Astrocyte (in vitro differentiated cells and primary cell): ENCODE data around the gene GP5. TPM values are rescaled to one million over a fixed set of nuclear protein-coding genes. Genes with fewer than 3 reads are reported as not detected.
A peak's percentile ranks its signal among the peaks of the same experiment; 100 is the strongest.

ENCODE experiments used
- DNase-seq: peaks from one replicate; pipeline ENCODE4 v3.0.0-alpha.2; 2010; ENCODE audit warnings: low read depth
- FAIRE-seq: peaks from 2 replicates; lab custom pipeline; 2011; peaks lifted over from hg19 to GRCh38; lab: Jason Lieb, UNC
- H2AFZ ChIP-seq: 2 replicates; pipeline ENCODE4 v1.6.0; 2012; ENCODE audit warnings: low read depth, low read length, inconsistent platforms
- H3K27ac ChIP-seq: 2 replicates; pipeline ENCODE4 v1.5.1; 2011; ENCODE audit warnings: low read depth, low read length, inconsistent platforms
- H3K27me3 ChIP-seq: 2 replicates; pipeline ENCODE4 v1.6.0; 2011; ENCODE audit warnings: low read length, inconsistent platforms; ENCODE audit not compliant: insufficient read depth
- H3K36me3 ChIP-seq: 2 replicates; pipeline ENCODE4 v1.5.1; 2011; ENCODE audit warnings: low read length, inconsistent platforms; ENCODE audit not compliant: insufficient read depth
- H3K4me1 ChIP-seq: 2 replicates; pipeline ENCODE4 v1.5.1; 2011; ENCODE audit warnings: low read length, inconsistent platforms; ENCODE audit not compliant: insufficient read depth
- H3K4me2 ChIP-seq: 2 replicates; pipeline ENCODE4 v1.6.0; 2012; ENCODE audit warnings: low read length, inconsistent platforms
- H3K4me3 ChIP-seq: 2 replicates; pipeline ENCODE4 v1.5.1; 2011; ENCODE audit warnings: low read depth, mild to moderate bottlenecking, low read length, inconsistent platforms; ENCODE audit not compliant: insufficient read depth
- H3K79me2 ChIP-seq: 2 replicates; pipeline ENCODE4 v1.6.0; 2012; ENCODE audit warnings: mild to moderate bottlenecking, low read length, inconsistent platforms; ENCODE audit not compliant: insufficient read depth
- H3K9ac ChIP-seq: 2 replicates; pipeline ENCODE4 v1.6.0; 2012; ENCODE audit warnings: mild to moderate bottlenecking, low read length, inconsistent platforms
- H3K9me3 ChIP-seq: 2 replicates; pipeline ENCODE4 v1.5.1; 2012; ENCODE audit warnings: low read depth, mild to moderate bottlenecking, low read length, inconsistent platforms; ENCODE audit not compliant: insufficient read depth
- H4K20me1 ChIP-seq: 2 replicates; pipeline ENCODE4 v1.6.0; 2012; ENCODE audit warnings: low read length, inconsistent platforms; ENCODE audit not compliant: insufficient read depth
- H3K27ac Mint-ChIP-seq: one replicate; pipeline ENCODE4 v1.8.0; 2021; ENCODE audit warnings: mild to moderate bottlenecking, mixed read lengths; ENCODE audit not compliant: unreplicated experiment
- H3K27me3 Mint-ChIP-seq: one replicate; pipeline ENCODE4 v1.8.0; 2021; ENCODE audit warnings: low read depth, mixed read lengths; ENCODE audit not compliant: unreplicated experiment
- H3K36me3 Mint-ChIP-seq: one replicate; pipeline ENCODE4 v1.8.0; 2021; ENCODE audit warnings: low read depth, mixed read lengths; ENCODE audit not compliant: unreplicated experiment
- H3K4me1 Mint-ChIP-seq: one replicate; pipeline ENCODE4 v1.8.0; 2021; ENCODE audit warnings: low read depth, mixed read lengths; ENCODE audit not compliant: unreplicated experiment
- H3K4me3 Mint-ChIP-seq: one replicate; pipeline ENCODE4 v1.8.0; 2021; ENCODE audit warnings: mild to moderate bottlenecking, moderate library complexity, mixed read lengths; ENCODE audit not compliant: unreplicated experiment
- H3K9me3 Mint-ChIP-seq: one replicate; pipeline ENCODE4 v1.8.0; 2021; ENCODE audit warnings: mild to moderate bottlenecking, mixed read lengths; ENCODE audit not compliant: unreplicated experiment
- EZH2 ChIP-seq: IDR thresholded peaks from 2 replicates; pipeline ENCODE4 v1.6.1; 2012; ENCODE audit warnings: mild to moderate bottlenecking, low read length, inconsistent platforms; ENCODE audit not compliant: insufficient read depth
- total RNA-seq: library from RNA; stranded (reverse); gene quantifications from 2 replicates; pipeline ENCODE4 v1.2.1, GENCODE V29; 2021
- TF ChIP-seq, protein P1 (sequence below): IDR thresholded peaks from 2 replicates; pipeline ENCODE4 v1.5.1; 2011; ENCODE audit warnings: low read depth, mild to moderate bottlenecking, inconsistent platforms, low read length, moderate library complexity; ENCODE audit not compliant: insufficient read depth

GP5 gene
- total RNA-seq, 1 donor from 2014 or later: not detected

DNA sequence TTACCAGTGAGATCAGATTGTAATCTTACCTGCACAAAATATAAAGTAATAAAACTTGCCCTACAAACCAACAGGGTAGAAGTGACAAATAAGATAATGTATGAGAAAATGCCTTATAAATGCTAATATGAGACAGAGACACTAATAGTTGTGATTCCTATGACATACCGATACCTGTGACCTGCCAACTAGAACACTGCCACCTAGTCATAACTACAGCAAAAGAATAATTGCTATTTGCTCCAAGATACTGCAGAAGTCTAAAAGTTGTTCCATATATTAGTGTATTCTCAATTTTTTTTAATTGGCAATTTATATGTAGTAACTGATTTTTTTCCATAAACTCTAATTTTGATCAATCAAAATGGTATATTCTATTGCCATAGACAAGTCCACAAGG lies 25.3 kb upstream of the GP5 start:
- no peaks in the 10 kb centered on the region for H3K9me3 ChIP-seq
- no peak for DNase-seq
- Mint-ChIP-seq H3K36me3 (peaks cover 6% of the 10 kb centered on the region), H3K9me3 (no peaks in the 10 kb centered on the region), H3K4me1 (peaks cover 2% of the 10 kb centered on the region), H3K4me3 (no peak overlapping the region), H3K27me3 (no peaks in the 10 kb centered on the region), H3K27ac (no peak overlapping the region)
- H3K79me2 ChIP-seq: no peaks in the 10 kb centered on the region
- peaks cover 5% of the 10 kb centered on the region for H3K4me1 ChIP-seq
- no peak for TF ChIP-seq EZH2
- TF ChIP-seq, protein P1, sequence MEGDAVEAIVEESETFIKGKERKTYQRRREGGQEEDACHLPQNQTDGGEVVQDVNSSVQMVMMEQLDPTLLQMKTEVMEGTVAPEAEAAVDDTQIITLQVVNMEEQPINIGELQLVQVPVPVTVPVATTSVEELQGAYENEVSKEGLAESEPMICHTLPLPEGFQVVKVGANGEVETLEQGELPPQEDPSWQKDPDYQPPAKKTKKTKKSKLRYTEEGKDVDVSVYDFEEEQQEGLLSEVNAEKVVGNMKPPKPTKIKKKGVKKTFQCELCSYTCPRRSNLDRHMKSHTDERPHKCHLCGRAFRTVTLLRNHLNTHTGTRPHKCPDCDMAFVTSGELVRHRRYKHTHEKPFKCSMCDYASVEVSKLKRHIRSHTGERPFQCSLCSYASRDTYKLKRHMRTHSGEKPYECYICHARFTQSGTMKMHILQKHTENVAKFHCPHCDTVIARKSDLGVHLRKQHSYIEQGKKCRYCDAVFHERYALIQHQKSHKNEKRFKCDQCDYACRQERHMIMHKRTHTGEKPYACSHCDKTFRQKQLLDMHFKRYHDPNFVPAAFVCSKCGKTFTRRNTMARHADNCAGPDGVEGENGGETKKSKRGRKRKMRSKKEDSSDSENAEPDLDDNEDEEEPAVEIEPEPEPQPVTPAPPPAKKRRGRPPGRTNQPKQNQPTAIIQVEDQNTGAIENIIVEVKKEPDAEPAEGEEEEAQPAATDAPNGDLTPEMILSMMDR: no peak
- peaks cover 18% of the 10 kb centered on the region for H4K20me1 ChIP-seq
- H2AFZ ChIP-seq: no peak overlapping the region
- no peak overlapping the region for H3K27ac ChIP-seq
- no peak overlapping the region for H3K4me3 ChIP-seq
- no peaks in the 10 kb centered on the region for H3K27me3 ChIP-seq
- no peak overlapping the region for H3K4me2 ChIP-seq
- H3K9ac ChIP-seq: no peak overlapping the region
- FAIRE-seq: no peak
- H3K36me3 ChIP-seq: peaks cover 32% of the 10 kb centered on the region

DNA sequence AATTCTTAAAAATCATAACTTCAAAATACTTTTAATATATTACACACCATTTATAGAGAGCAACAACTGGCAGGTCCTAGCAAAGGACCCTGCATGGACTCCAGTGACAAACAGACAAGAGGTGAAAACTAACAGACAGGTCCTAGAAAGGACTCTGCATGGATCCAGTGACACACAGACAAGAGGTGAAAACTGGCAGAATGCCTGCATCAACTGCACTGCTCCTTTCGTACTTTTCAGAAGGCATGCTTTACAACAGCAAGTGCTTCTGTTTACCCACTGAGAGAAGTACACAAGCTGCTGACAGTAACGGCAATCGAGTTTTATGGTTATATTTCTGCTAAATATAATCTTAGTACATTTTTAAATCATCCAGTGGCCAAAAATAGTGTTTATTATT lies 24.3 kb upstream of the GP5 start:
- Histone ChIP-seq H3K9me3 (no peaks in the 10 kb centered on the region), H4K20me1 (peaks cover 18% of the 10 kb centered on the region), H3K4me3 (no peak overlapping the region), H3K27ac (no peak overlapping the region), H3K27me3 (no peaks in the 10 kb centered on the region), H3K36me3 (peaks cover 35% of the 10 kb centered on the region), H3K4me2 (no peak overlapping the region), H3K4me1 (peaks cover 5% of the 10 kb centered on the region), H3K9ac (no peak overlapping the region), H2AFZ (no peak overlapping the region), H3K79me2 (no peaks in the 10 kb centered on the region)
- Mint-ChIP-seq H3K9me3 (no peaks in the 10 kb centered on the region), H3K36me3 (peaks cover 6% of the 10 kb centered on the region), H3K4me3 (no peak overlapping the region), H3K4me1 (peaks cover 2% of the 10 kb centered on the region), H3K27ac (no peak overlapping the region), H3K27me3 (no peaks in the 10 kb centered on the region)
- no peak for FAIRE-seq
- DNase-seq: no peak
- TF ChIP-seq EZH2: no peak
- TF ChIP-seq, protein P1: no peak

DNA sequence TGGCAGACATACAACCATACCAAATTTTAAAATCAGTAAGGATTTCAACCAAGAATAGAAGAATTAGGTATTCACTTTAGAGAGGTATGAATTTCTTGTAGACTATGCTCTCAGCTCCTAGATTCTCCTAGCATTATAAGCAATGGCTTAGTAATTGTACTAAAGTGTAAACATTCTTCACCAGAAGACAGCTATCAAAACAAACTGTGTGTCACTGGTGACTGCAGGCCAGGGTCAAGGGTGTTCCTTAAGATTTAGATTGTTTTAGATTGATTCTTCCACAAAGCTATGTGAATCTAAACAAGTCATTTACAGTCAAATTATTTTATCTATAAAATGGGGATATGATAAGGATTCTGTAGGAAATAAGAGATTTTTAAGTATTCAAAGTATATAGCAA lies 23.1 kb upstream of the GP5 start:
- H3K4me2 ChIP-seq: peak overlapping the region; percentile 25
- Mint-ChIP-seq H3K4me3 (no peak overlapping the region), H3K36me3 (peaks cover 6% of the 10 kb centered on the region), H3K9me3 (no peaks in the 10 kb centered on the region), H3K27me3 (no peaks in the 10 kb centered on the region), H3K4me1 (peaks cover 2% of the 10 kb centered on the region), H3K27ac (no peak overlapping the region)
- H3K4me3 ChIP-seq: no peak overlapping the region
- H3K79me2 ChIP-seq: no peaks in the 10 kb centered on the region
- TF ChIP-seq, protein P1: no peak
- TF ChIP-seq EZH2: no peak
- H3K9ac ChIP-seq: no peak overlapping the region
- peaks cover 32% of the 10 kb centered on the region for H3K36me3 ChIP-seq
- FAIRE-seq (no peak), DNase-seq (peak; percentile 27)
- peaks cover 21% of the 10 kb centered on the region for H4K20me1 ChIP-seq
- H3K4me1 ChIP-seq: peaks cover 5% of the 10 kb centered on the region
- H3K9me3 ChIP-seq: no peaks in the 10 kb centered on the region
- no peaks in the 10 kb centered on the region for H3K27me3 ChIP-seq
- H3K27ac ChIP-seq: no peak overlapping the region
- H2AFZ ChIP-seq: no peak overlapping the region
